Activated CD4-positive, alpha-beta T cell treated with anti-CD3 and anti-CD28 coated beads, Interleukin-2, amount 10 ng/mL, durations not matched to agents 7 days and 5 days (primary cell): ENCODE data around the gene KIF1A. TPM values are rescaled to one million over a fixed set of nuclear protein-coding genes. Genes with fewer than 3 reads are reported as not detected.
"Not testable (repeated sequence)": the region's sequence is repeated elsewhere in the genome, so short reads cannot be mapped to it uniquely, and the experiment has no call there.

Experiments
- CTCF ChIA-PET: fragments of 350-600 bp; sonication (Branson Sonifier 250); formaldehyde crosslinking; loops from one replicate; lab custom pipeline; 2021; ENCODE audit warnings: antibody characterized with exemption; lab: Charles Lee
- POLR2A ChIA-PET: fragments of 350-600 bp; sonication (Branson Sonifier 250); formaldehyde crosslinking; loops from one replicate; lab custom pipeline; 2021; ENCODE audit warnings: antibody characterized with exemption; lab: Charles Lee
- DNase-seq: peaks from one replicate; pipeline ENCODE4 v3.0.0-alpha.2; 2020
- H3K27ac Mint-ChIP-seq: one replicate; pipeline ENCODE4 v1.8.0; 2021; ENCODE audit warnings: mild to moderate bottlenecking, moderate library complexity, mixed read lengths
- H3K27me3 Mint-ChIP-seq: one replicate; pipeline ENCODE4 v1.8.0; 2021; ENCODE audit warnings: mixed read lengths
- H3K36me3 Mint-ChIP-seq: one replicate; pipeline ENCODE4 v1.8.0; 2021; ENCODE audit warnings: low read depth, mixed read lengths
- H3K4me1 Mint-ChIP-seq: one replicate; pipeline ENCODE4 v1.8.0; 2021; ENCODE audit warnings: mixed read lengths
- H3K4me3 Mint-ChIP-seq: one replicate; pipeline ENCODE4 v1.8.0; 2021; ENCODE audit warnings: mild to moderate bottlenecking, moderate library complexity, mixed read lengths
- H3K9me3 Mint-ChIP-seq: one replicate; pipeline ENCODE4 v1.8.0; 2021; ENCODE audit warnings: mixed read lengths
- total RNA-seq, 2 experiments: library from RNA; stranded (reverse); gene quantifications; one replicate each; pipeline ENCODE4 v1.2.3, GENCODE V29; 2021

The KIF1A gene
- total RNA-seq, 2 experiments from 2014 or later, result 0.37 to 0.40 TPM

DNA sequence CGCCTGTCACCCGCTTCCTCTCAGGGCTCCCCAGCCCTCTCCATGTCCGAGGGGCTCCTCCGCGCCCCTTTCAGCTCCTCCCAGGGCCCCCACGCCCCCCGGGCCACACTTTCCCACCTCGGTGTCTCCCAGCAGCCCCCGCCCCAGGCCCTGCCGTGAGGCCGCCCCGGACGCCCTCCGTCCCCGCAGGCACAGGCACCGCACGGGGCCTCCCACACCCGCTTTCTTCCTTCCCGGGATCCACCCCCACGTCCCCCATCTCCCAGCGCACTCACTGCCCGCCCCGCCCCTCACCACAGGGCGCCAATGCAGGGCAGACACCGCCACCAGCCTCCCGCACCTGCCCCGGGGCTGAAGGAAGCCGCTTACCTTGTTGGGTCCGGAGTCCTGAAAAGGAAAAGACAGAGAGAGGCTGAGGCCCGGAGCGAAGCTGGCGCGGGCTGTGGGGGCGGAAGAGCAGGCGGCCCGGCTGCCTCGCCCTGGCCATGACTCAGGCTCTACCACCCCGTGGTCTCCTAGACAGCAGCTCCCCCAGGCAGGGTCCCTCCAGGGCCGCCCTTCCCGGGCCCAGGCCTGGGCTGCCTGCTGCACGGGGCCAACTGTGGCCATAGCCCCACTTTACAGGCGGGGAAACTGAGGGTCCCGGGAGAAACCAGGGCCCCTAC, 37.7 kb downstream of the KIF1A start:
- POLR2A ChIA-PET, result no interaction called here
- Mint-ChIP-seq H3K4me3 (no peak overlapping the region), H3K4me1 (no peaks in the 10 kb centered on the region), H3K36me3 (no peaks in the 10 kb centered on the region), H3K27ac (no peak overlapping the region), H3K27me3 (no peaks in the 10 kb centered on the region), H3K9me3 (no peaks in the 10 kb centered on the region)
- CTCF ChIA-PET, result no interaction called here
- no peak for DNase-seq

DNA sequence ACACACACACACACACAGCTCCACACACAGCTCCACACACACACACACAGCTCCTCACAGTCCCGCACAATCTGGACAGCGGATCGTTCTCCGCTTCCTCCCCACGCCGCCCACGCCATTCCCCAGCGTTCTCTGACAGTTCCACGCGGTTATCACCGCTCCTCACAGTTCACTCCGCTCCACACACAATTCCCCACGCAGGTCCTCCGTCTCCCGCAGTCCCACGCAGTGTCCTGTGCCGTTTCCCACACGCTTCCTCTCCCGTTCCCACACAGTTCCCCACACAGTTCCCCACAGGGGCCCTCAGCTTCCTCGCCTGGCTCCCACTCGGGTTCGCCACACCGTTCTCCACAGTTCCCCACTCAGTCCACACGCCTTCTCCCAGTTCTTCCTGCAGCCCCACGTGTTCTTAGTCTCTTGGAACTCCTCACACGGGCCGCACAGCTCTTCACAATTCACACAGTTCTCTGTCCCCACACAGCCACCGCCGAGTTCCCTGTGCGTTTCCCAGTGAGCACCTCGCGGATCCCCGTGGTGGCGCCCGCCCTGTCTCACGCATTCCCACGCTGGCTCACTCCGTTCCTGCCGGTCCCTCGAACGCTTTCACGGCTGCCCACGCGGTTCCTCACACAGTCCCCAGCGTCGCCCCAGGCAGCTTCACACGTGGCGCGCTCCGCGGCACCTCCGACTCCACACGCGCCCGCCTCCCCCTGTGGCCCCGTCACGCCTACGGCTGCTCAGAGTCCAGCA, 38.4 kb downstream of the KIF1A start:
- Mint-ChIP-seq H3K27ac (no peak overlapping the region), H3K27me3 (no peaks in the 10 kb centered on the region), H3K36me3 (no peaks in the 10 kb centered on the region), H3K9me3 (no peaks in the 10 kb centered on the region), H3K4me3 (no peak overlapping the region), H3K4me1 (no peaks in the 10 kb centered on the region)
- ChIA-PET POLR2A (no interaction called here), CTCF (no interaction called here)
- no peak for DNase-seq

DNA sequence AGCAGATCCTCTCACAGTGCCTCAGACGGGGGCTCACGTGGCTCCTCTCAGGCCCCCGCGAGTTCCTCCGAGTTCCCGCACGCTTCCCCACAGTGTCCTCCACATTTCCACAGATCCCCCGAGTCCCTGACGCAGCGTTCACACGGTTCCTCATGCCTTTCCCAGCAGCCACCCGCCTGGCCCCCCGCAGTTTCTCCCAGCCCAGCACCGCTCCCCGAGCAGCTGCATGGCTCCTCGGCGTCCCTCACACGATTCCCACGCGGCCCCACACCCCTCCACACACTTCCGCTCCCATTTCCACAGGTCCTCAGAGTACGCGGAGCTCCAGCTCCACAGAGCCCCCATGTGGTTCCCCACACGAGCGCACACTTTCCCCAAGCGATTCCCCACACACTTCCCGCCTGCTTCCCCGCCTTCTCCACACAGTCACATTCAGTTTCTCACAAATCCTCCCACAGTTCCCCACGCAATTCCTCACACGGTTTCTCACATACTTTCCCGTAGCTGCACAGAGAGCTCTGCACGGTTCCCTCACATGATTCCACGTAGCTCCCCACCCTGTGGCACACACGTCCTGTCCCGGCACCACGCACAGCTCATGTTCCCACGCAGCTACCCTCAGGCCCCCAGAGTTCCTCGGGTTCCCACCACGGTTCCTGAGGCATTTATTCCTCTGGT, 39.9 kb downstream of the KIF1A start:
- DNase-seq, result no peak
- no peak overlapping the region for H3K27ac Mint-ChIP-seq
- H3K36me3 Mint-ChIP-seq, result no peaks in the 10 kb centered on the region
- ChIA-PET POLR2A (no interaction called here), CTCF (no interaction called here)
- no peak overlapping the region for H3K4me3 Mint-ChIP-seq
- H3K27me3 Mint-ChIP-seq, result no peaks in the 10 kb centered on the region
- H3K4me1 Mint-ChIP-seq, result no peaks in the 10 kb centered on the region
- no peaks in the 10 kb centered on the region for H3K9me3 Mint-ChIP-seq

DNA sequence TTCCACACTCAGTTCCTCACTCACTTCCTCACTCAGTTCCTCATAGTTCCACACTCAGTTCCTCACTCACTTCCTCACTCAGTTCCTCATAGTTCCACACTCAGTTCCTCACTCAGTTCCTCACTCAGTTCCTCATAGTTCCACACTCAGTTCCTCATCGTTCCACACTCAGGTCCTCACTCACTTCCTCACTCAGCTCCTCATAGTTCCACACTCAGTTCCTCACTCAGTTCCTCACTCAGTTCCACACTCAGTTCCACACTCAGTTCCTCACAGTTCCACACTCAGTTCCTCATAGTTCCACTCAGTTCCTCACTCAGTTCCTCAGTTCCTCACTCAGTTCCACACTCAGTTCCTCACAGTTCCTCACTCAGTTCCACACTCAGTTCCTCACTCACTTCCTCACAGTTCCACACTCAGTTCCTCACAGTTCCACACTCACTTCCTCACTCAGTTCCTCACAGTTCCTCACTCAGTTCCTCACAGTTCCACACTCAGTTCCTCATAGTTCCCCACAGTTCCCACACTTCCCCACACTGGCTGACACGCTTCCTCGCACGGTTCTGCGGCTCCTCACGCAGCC, 40.7 kb downstream of the KIF1A start:
- CTCF ChIA-PET, result interaction anchor here (0.7 kb wide), 1 partner anchor 458 kb away, joined by 4 read pairs; no protein-coding TSS in a partner anchor
- DNase-seq, H3K4me1 Mint-ChIP-seq, H3K27me3 Mint-ChIP-seq, H3K9me3 Mint-ChIP-seq, H3K36me3 Mint-ChIP-seq, H3K4me3 Mint-ChIP-seq, H3K27ac Mint-ChIP-seq, POLR2A ChIA-PET: not testable (repeated sequence)

DNA sequence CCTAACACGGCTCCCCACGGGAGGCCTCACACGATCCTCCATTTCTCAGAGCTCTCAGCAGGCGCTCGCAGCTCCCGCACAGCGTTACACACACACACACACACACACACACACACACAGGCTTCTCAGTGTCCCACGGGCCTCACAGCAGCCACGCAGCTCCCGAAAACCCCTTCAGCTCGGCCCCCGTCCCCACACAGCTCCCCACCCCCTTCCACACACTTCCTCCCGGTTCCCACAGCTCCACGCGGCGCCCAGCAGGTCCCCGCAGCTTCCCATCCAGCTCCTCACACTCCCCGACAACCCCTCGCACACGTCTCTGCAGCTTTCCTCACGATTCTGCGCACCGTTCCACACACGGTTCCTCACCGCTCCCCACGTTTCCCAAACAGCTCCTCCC, 41.6 kb downstream of the KIF1A start:
- ChIA-PET POLR2A (no interaction called here), CTCF (no interaction called here)

DNA sequence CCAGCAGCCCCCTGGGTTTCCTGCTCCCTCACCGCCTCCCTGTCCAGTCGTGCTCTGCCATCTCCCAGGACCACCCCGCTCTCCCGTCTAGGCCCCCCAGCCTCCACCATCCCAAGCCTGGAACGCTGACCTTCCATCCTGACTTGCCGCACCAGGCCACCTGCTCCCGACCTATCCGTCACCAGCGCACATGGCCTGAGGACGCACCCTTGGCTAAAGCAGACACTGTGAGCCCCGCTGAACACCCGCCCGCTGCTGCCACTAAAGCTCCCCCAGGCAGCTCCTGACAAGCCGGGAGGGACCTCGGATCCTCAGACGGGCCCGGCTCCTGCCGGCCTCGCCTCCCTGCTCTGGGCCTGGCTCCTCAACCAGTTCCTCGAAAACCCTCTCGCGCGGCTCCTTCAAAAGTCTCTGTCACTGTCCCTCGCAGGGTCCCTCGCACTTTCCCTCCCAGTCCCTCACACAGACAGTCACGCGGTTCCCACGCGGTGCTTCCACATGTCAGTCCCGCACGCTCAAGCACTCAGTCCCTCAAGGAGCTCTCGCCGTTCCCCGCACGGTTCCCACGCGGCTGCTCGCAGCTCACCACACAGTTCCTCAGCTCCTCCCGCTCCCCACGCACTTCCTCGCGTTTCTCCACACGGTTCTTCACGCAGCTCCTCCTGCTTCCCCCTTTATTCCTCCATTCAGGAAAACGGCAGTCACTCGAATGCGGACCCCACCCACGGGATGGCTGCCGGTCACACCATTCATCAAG, 42.4 kb downstream of the KIF1A start:
- Mint-ChIP-seq H3K36me3 (no peaks in the 10 kb centered on the region), H3K9me3 (no peaks in the 10 kb centered on the region), H3K4me3 (no peak overlapping the region), H3K27me3 (no peaks in the 10 kb centered on the region), H3K4me1 (no peaks in the 10 kb centered on the region), H3K27ac (no peak overlapping the region)
- POLR2A ChIA-PET, result no interaction called here
- no peak for DNase-seq
- CTCF ChIA-PET, result no interaction called here

More for the DNA sequence above, 41.6 kb downstream of the KIF1A start:
- Mint-ChIP-seq H3K4me1 (no peaks in the 10 kb centered on the region), H3K4me3 (no peak overlapping the region), H3K9me3 (no peaks in the 10 kb centered on the region), H3K36me3 (no peaks in the 10 kb centered on the region), H3K27me3 (no peaks in the 10 kb centered on the region), H3K27ac (no peak overlapping the region)
- no peak for DNase-seq

DNA sequence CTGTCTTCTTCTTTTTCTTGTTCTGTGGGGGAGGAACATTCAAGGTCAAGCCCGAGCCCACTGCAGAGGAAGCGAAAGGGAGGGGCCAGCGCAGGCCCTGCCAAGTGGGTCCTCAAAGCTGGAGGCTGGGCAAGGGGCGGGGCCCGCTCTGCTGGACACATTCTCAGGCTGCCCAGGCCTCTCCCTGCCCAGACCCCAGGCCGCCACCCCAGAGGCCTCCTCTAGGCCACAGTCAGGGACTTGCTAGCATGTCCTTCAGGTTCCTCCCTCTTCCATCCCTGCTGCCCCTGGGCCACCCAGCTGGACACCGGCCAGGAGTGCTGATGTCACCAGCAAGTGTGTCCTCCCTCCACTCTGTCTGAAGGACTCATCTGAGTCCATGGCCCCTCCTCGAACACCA, 44.1 kb downstream of the KIF1A start:
- no peaks in the 10 kb centered on the region for H3K36me3 Mint-ChIP-seq
- H3K4me1 Mint-ChIP-seq, result no peaks in the 10 kb centered on the region
- H3K4me3 Mint-ChIP-seq, result no peak overlapping the region
- ChIA-PET POLR2A (no interaction called here), CTCF (no interaction called here)
- no peak overlapping the region for H3K27ac Mint-ChIP-seq
- no peaks in the 10 kb centered on the region for H3K27me3 Mint-ChIP-seq
- no peak for DNase-seq
- H3K9me3 Mint-ChIP-seq, result no peaks in the 10 kb centered on the region

DNA sequence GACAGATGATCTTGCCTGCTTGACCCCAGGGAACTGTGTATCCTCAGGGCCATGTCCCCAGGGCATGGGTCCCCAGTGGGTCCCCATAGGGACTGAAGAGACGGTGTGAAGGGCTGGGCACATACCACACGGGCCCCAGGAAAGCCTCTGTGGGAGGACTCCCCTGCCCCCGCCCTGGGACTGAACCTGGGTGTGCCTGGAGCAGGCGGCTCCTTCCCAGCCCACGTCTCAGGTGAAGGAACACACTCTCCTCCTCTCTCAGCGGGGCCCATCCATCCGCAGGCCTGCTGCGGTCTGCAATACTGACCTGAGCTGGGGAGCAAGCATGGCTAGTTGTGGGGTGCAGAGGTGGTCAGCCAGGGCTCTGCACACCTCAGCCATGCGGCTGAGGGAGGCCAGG, 45.2 kb downstream of the KIF1A start:
- H3K9me3 Mint-ChIP-seq, result no peaks in the 10 kb centered on the region
- H3K27ac Mint-ChIP-seq, result no peak overlapping the region
- POLR2A ChIA-PET, result no interaction called here
- no peak overlapping the region for H3K4me3 Mint-ChIP-seq
- no peaks in the 10 kb centered on the region for H3K27me3 Mint-ChIP-seq
- no peak for DNase-seq
- no peaks in the 10 kb centered on the region for H3K36me3 Mint-ChIP-seq
- no peaks in the 10 kb centered on the region for H3K4me1 Mint-ChIP-seq
- CTCF ChIA-PET, result no interaction called here

DNA sequence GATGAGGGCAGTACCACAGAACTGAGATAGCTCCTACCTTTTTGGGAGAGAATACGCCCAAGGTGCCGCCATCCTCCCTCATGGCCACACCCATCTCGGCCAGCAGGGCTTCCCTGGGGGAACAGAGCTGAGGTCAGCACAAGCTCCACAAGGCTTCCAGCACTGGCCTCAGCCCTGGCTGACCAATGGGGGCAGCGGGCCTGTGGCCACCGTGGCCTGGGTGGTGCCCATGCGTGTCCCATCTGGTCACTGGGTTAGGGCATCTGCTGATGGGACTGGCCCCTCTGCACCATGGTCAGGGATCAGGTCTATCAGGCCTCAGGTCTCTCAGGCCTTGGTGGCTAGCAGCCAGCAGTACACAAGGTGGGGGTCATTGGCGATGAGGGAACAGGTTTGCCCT, 50.9 kb downstream of the KIF1A start:
- no peak overlapping the region for H3K4me3 Mint-ChIP-seq
- H3K27me3 Mint-ChIP-seq, result no peaks in the 10 kb centered on the region
- POLR2A ChIA-PET, result no interaction called here
- CTCF ChIA-PET, result no interaction called here
- DNase-seq, result no peak
- H3K27ac Mint-ChIP-seq, result no peak overlapping the region
- no peaks in the 10 kb centered on the region for H3K4me1 Mint-ChIP-seq
- H3K9me3 Mint-ChIP-seq, result no peaks in the 10 kb centered on the region
- H3K36me3 Mint-ChIP-seq, result no peaks in the 10 kb centered on the region

DNA sequence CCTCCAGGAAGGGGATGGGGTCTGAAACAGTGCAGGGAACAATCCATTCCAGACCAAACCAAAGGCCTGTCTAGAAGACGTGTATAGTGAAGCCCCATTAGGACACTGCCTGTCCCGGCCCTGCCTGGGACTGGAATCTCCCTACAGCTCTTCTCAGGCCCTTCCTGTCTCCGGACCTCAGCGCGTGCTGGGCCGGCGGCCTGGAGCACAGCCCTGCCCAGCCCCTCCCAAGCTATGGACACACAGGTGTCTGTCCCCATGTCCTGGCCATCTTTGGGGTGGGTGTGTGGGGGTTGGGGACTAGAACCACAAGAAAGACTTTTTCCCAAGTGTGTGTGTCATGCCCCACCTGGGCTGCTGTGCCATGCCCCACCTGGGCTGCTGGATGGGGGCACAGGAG, 51.8 kb downstream of the KIF1A start:
- ChIA-PET CTCF (no interaction called here), POLR2A (no interaction called here)
- no peaks in the 10 kb centered on the region for H3K9me3 Mint-ChIP-seq
- no peaks in the 10 kb centered on the region for H3K27me3 Mint-ChIP-seq
- H3K27ac Mint-ChIP-seq, result no peak overlapping the region
- H3K4me1 Mint-ChIP-seq, result no peaks in the 10 kb centered on the region
- no peaks in the 10 kb centered on the region for H3K36me3 Mint-ChIP-seq
- H3K4me3 Mint-ChIP-seq, result no peak overlapping the region
- no peak for DNase-seq

DNA sequence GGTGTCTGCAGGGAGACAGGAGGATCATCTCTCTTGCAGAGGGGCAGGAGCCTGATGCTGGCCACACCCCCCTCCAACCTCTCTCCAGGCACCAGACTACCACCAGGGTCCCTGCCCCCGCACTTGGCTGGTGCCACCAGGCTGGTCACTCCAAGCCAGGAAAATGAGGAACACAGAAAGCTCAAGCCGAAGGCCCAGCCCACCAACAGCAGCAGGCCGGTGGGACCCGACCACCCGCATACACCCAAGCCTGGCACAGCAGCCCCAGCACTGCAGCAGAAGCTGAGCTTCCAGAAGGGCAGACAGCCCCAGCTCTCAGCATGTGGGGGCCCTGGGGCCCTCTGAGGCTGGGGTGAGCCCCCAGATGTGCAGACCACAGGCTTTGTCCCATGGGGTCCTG, 52.7 kb downstream of the KIF1A start:
- H3K4me3 Mint-ChIP-seq, result no peak overlapping the region
- CTCF ChIA-PET, result no interaction called here
- DNase-seq, result no peak
- H3K36me3 Mint-ChIP-seq, result no peaks in the 10 kb centered on the region
- H3K27ac Mint-ChIP-seq, result no peak overlapping the region
- H3K4me1 Mint-ChIP-seq, result no peaks in the 10 kb centered on the region
- no peaks in the 10 kb centered on the region for H3K27me3 Mint-ChIP-seq
- H3K9me3 Mint-ChIP-seq, result no peaks in the 10 kb centered on the region
- POLR2A ChIA-PET, result no interaction called here

DNA sequence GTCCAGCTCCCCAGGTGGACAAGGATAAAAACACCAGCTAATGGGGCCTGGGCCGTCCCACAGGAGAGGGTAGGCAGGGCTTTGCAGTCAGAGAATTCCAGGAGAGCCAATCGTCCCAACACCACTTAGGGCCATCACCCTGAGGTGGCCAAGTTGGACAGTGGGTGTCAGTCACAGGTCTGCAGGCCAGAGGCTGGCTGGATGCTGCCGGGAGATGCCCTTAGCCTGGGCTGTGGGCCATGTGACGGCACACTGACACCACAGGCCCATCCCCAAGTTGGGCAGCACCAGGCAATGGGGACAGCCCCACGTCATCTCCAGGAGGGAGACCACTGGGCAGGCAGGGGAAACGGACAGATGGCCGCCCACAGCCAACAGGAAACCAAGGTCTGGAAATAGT, 53.9 kb downstream of the KIF1A start:
- no peak overlapping the region for H3K27ac Mint-ChIP-seq
- no peak for DNase-seq
- ChIA-PET POLR2A (no interaction called here), CTCF (no interaction called here)
- no peaks in the 10 kb centered on the region for H3K36me3 Mint-ChIP-seq
- H3K27me3 Mint-ChIP-seq, result no peaks in the 10 kb centered on the region
- no peaks in the 10 kb centered on the region for H3K4me1 Mint-ChIP-seq
- H3K9me3 Mint-ChIP-seq, result no peaks in the 10 kb centered on the region
- H3K4me3 Mint-ChIP-seq, result no peak overlapping the region

DNA sequence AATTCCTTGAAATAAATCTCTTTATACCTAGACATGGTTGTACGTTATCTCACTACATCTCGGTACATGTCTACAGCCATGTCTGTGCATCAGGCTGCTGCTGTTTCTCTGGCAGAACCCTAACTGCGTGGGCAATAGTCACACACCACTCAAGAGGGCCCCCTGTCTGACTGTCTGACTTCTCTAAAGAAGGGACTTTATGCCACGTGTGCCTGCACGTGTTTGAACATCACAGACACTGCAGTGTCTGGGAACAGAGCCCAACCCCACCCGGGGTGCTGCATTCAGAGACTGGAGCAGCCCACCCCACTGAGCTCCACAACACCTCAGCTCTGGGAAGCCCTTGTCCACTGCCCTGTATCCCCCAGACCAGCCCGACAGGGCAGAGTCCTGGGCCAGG, 55.0 kb downstream of the KIF1A start:
- DNase-seq, result no peak
- ChIA-PET POLR2A (no interaction called here), CTCF (no interaction called here)
- no peak overlapping the region for H3K27ac Mint-ChIP-seq
- H3K36me3 Mint-ChIP-seq, result no peaks in the 10 kb centered on the region
- no peaks in the 10 kb centered on the region for H3K9me3 Mint-ChIP-seq
- H3K4me3 Mint-ChIP-seq, result no peak overlapping the region
- H3K4me1 Mint-ChIP-seq, result no peaks in the 10 kb centered on the region
- H3K27me3 Mint-ChIP-seq, result no peaks in the 10 kb centered on the region
